Activated B cell treated with CpG ODN at 0.5 μM for 24 hours (primary cell): ENCODE results near the gene GRIA4. TPM values are rescaled to one million over a fixed set of nuclear protein-coding genes. Genes with fewer than 3 reads are reported as not detected.

Source experiments
- ATAC-seq: fragments of 200-7000 bp; cut with Tn5 transposase; one replicate; pipeline ENCODE4 v1.10.0; 2021; ENCODE audit warnings: low read depth, mild to moderate bottlenecking, moderate library complexity
- CTCF ChIA-PET: fragments of 350-600 bp; sonication (Branson Sonifier 250); formaldehyde crosslinking; loops from one replicate; lab custom pipeline; 2021; ENCODE audit warnings: antibody characterized with exemption; lab: Charles Lee
- POLR2A ChIA-PET: fragments of 350-600 bp; sonication (Branson Sonifier 250); formaldehyde crosslinking; loops from one replicate; lab custom pipeline; 2021; ENCODE audit warnings: antibody characterized with exemption; lab: Charles Lee
- DNase-seq: peaks from one replicate; pipeline ENCODE4 v3.0.0; 2022
- H3K27ac Mint-ChIP-seq: one replicate; pipeline ENCODE4 v1.8.0; 2020; ENCODE audit warnings: mixed read lengths
- H3K27me3 Mint-ChIP-seq: one replicate; pipeline ENCODE4 v1.8.0; 2021; ENCODE audit warnings: mixed read lengths
- H3K36me3 Mint-ChIP-seq: one replicate; pipeline ENCODE4 v1.8.0; 2021; ENCODE audit warnings: low read depth, mixed read lengths
- H3K4me1 Mint-ChIP-seq: one replicate; pipeline ENCODE4 v1.8.0; 2021; ENCODE audit warnings: mixed read lengths
- H3K4me3 Mint-ChIP-seq: one replicate; pipeline ENCODE4 v1.8.0; 2020; ENCODE audit warnings: mild to moderate bottlenecking, mixed read lengths
- H3K9me3 Mint-ChIP-seq: one replicate; pipeline ENCODE4 v1.8.0; 2020; ENCODE audit warnings: mixed read lengths
- intact Hi-C: fragments of 100-400 bp; cut with micrococcal nuclease; formaldehyde crosslinking; loops from one replicate; pipeline ENCODE4 v1.15.1; 2024
- total RNA-seq: library from RNA; stranded (reverse); gene quantifications from 2 replicates; pipeline ENCODE4 v1.2.3, GENCODE V29; 2022
- TF ChIP-seq, protein P1 (sequence below): fragments of 200-600 bp; IDR thresholded peaks from one replicate; pipeline ENCODE4 v1.8.0; 2022; ENCODE audit warnings: antibody characterized with exemption, mild to moderate bottlenecking

GRIA4 gene
- total RNA-seq, 1 donor from 2014 or later, result not detected

DNA sequence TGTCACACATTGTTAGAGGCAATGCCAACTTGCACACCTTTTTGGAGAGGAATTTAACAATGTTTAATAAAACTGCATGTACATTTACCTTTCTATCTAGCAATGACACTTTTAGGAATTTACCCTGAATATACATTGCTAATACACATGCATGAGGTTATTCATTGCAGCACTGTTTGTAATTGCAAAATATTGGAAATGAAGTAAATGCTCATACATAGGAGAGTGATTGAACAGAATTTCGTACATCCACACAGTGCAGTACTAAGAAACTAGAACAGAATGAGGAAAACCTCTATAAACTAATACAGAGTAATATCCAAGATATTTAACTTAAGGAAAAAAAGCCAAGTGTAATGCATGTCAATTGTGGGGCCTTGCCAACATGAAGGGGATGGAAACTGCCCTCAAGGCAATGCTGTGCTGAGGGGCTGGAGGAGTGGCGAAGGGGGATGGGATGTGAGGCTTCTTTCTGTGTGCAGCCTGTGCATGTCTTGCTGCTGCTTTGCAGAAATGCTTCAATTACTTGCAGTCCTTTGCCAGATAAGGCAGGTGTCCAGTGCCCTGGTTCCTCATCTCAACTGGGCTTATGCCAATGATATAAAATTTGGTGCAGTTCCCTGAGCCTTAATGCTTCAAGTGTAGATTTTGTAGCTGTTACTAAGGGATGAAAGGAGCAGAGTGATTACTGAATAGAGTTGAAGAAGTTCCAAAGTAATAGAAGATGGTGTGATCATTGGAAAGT, 96.1 kb downstream of the GRIA4 start:
- ChIA-PET CTCF (no interaction called here), POLR2A (no interaction called here)
- Mint-ChIP-seq H3K27me3 (no peaks in the 10 kb centered on the region), H3K36me3 (no peaks in the 10 kb centered on the region), H3K4me1 (no peaks in the 10 kb centered on the region), H3K9me3 (no peaks in the 10 kb centered on the region), H3K27ac (no peak overlapping the region), H3K4me3 (no peak overlapping the region)
- ATAC-seq (no peak), DNase-seq (no peak)
- intact Hi-C loops, result no loop called here
- TF ChIP-seq, protein P1, sequence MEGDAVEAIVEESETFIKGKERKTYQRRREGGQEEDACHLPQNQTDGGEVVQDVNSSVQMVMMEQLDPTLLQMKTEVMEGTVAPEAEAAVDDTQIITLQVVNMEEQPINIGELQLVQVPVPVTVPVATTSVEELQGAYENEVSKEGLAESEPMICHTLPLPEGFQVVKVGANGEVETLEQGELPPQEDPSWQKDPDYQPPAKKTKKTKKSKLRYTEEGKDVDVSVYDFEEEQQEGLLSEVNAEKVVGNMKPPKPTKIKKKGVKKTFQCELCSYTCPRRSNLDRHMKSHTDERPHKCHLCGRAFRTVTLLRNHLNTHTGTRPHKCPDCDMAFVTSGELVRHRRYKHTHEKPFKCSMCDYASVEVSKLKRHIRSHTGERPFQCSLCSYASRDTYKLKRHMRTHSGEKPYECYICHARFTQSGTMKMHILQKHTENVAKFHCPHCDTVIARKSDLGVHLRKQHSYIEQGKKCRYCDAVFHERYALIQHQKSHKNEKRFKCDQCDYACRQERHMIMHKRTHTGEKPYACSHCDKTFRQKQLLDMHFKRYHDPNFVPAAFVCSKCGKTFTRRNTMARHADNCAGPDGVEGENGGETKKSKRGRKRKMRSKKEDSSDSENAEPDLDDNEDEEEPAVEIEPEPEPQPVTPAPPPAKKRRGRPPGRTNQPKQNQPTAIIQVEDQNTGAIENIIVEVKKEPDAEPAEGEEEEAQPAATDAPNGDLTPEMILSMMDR, result no peak

DNA sequence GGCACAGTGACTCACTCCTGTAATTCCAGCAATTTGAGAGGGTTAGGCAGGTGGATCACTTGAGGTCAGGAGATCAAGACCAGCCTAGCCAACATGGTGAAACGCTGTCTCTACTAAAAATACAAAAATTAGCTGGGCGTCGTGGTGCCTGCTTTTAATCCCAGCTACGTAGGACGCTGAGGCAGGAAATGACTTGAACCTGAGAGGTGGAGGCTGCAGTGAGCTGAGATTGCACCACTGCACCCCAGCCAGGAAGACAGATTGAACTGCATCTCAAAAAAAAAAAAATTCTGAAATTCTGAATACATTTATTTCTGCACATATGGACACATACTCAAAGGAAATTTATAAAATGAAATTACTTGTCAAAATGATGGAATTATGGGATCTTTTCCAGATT, 103.2 kb downstream of the GRIA4 start:
- ChIA-PET CTCF (no interaction called here), POLR2A (no interaction called here)
- TF ChIP-seq, protein P1, result no peak
- no peak overlapping the region for H3K27ac Mint-ChIP-seq
- DNase-seq (no peak), ATAC-seq (no peak)
- H3K4me3 Mint-ChIP-seq, result no peak overlapping the region
- H3K9me3 Mint-ChIP-seq, result no peaks in the 10 kb centered on the region
- intact Hi-C loops, result no loop called here
- no peaks in the 10 kb centered on the region for H3K36me3 Mint-ChIP-seq
- no peaks in the 10 kb centered on the region for H3K27me3 Mint-ChIP-seq
- no peaks in the 10 kb centered on the region for H3K4me1 Mint-ChIP-seq

- ATAC-seq (no peak), DNase-seq (no peak)
- CTCF ChIA-PET, result no interaction called here
- Mint-ChIP-seq H3K27ac (no peak overlapping the region), H3K4me1 (no peaks in the 10 kb centered on the region), H3K4me3 (no peak overlapping the region), H3K36me3 (no peaks in the 10 kb centered on the region), H3K27me3 (no peaks in the 10 kb centered on the region), H3K9me3 (peaks cover 2% of the 10 kb centered on the region)
- TF ChIP-seq, protein P1, result no peak
- POLR2A ChIA-PET, result no interaction called here
- intact Hi-C loops, result no loop called here
These were observed 103.8 kb downstream of the GRIA4 start for GRCh38 chr11:105713696-105714095.

GRCh38 chr11:105718641-105719040, 108.8 kb downstream of the GRIA4 start:
- ChIA-PET CTCF (no interaction called here), POLR2A (no interaction called here)
- ATAC-seq, result no peak
- no peaks in the 10 kb centered on the region for H3K36me3 Mint-ChIP-seq
- H3K9me3 Mint-ChIP-seq, result peaks cover 2% of the 10 kb centered on the region
- no peak overlapping the region for H3K27ac Mint-ChIP-seq
- H3K27me3 Mint-ChIP-seq, result no peaks in the 10 kb centered on the region
- TF ChIP-seq, protein P1, result no peak
- no peak overlapping the region for H3K4me3 Mint-ChIP-seq
- no peaks in the 10 kb centered on the region for H3K4me1 Mint-ChIP-seq
- no peak for DNase-seq
- intact Hi-C loops, result no loop called here

- no peaks in the 10 kb centered on the region for H3K27me3 Mint-ChIP-seq
- CTCF ChIA-PET, result no interaction called here
These were observed 109.4 kb downstream of the GRIA4 start for GRCh38 chr11:105719073-105719822.

More at GRCh38 chr11:105719073-105719822, 109.4 kb downstream of the GRIA4 start:
- TF ChIP-seq, protein P1, result no peak
- ATAC-seq, result no peak
- H3K9me3 Mint-ChIP-seq, result peaks cover 2% of the 10 kb centered on the region
- no peak overlapping the region for H3K4me3 Mint-ChIP-seq
- DNase-seq, result no peak
- intact Hi-C loops, result no loop called here
- no peak overlapping the region for H3K27ac Mint-ChIP-seq
- no peaks in the 10 kb centered on the region for H3K4me1 Mint-ChIP-seq
- POLR2A ChIA-PET, result no interaction called here
- H3K36me3 Mint-ChIP-seq, result no peaks in the 10 kb centered on the region
